HEK293T (cell line): Measurements from ENCODE around the gene AP5S1.

Source experiments
- CTCF ChIA-PET: fragments of 350-600 bp; formaldehyde crosslinking; extraction: SDS; loops from one replicate; lab custom pipeline; 2021; ENCODE audit warnings: antibody characterized with exemption, inconsistent platforms; lab: Yijun Ruan, JAX
- POLR2A ChIA-PET: fragments of 350-600 bp; formaldehyde crosslinking; extraction: SDS; loops from one replicate; lab custom pipeline; 2020; ENCODE audit warnings: antibody characterized with exemption, inconsistent platforms; lab: Yijun Ruan, JAX
- DNase-seq: peaks from one replicate; pipeline ENCODE4 v3.0.0; 2012; ENCODE audit warnings: mixed read lengths; ENCODE audit errors: extremely low spot score
- ARNT ChIP-seq: fragments of 450-650 bp; IDR thresholded peaks from 2 replicates; pipeline ENCODE4 v1.6.1; 2017; ENCODE audit warnings: mild to moderate bottlenecking
- BHLHE40 ChIP-seq: fragments of 450-650 bp; IDR thresholded peaks from 2 replicates; pipeline ENCODE4 v1.6.1; 2016; ENCODE audit warnings: mild to moderate bottlenecking, moderate library complexity, borderline replicate concordance
- CTBP1 ChIP-seq: fragments of 450-650 bp; IDR thresholded peaks from 2 replicates; pipeline ENCODE4 v1.6.1; 2016; ENCODE audit warnings: borderline replicate concordance
- ELF4 ChIP-seq: fragments of 450-650 bp; IDR thresholded peaks from 2 replicates; pipeline ENCODE4 v1.6.1; 2017; ENCODE audit warnings: antibody characterized with exemption
- FOXA1 ChIP-seq: fragments of 450-650 bp; IDR thresholded peaks from 2 replicates; pipeline ENCODE4 v1.6.1; 2016; ENCODE audit warnings: mild to moderate bottlenecking
- FOXK2 ChIP-seq: fragments of 450-650 bp; IDR thresholded peaks from 2 replicates; pipeline ENCODE4 v1.6.1; 2016; ENCODE audit warnings: mild to moderate bottlenecking
- FOXM1 ChIP-seq: fragments of 450-650 bp; IDR thresholded peaks from 2 replicates; pipeline ENCODE4 v1.6.1; 2017; ENCODE audit warnings: mild to moderate bottlenecking, borderline replicate concordance
- HDGF ChIP-seq: fragments of 450-650 bp; IDR thresholded peaks from 2 replicates; pipeline ENCODE4 v1.6.1; 2017; ENCODE audit warnings: antibody characterized with exemption, borderline replicate concordance
- L3MBTL2 ChIP-seq: fragments of 450-650 bp; conservative IDR thresholded peaks from 2 replicates; pipeline ENCODE4 v1.6.1; 2016; ENCODE audit warnings: mild to moderate bottlenecking
- LEF1 ChIP-seq: fragments of 450-650 bp; IDR thresholded peaks from 2 replicates; pipeline ENCODE4 v1.6.1; 2017; ENCODE audit warnings: mild to moderate bottlenecking, borderline replicate concordance
- NFRKB ChIP-seq: fragments of 450-650 bp; IDR thresholded peaks from 2 replicates; pipeline ENCODE4 v1.6.1; 2016; ENCODE audit warnings: mild to moderate bottlenecking, moderate library complexity
- SP1 ChIP-seq: fragments of 450-650 bp; IDR thresholded peaks from 2 replicates; pipeline ENCODE4 v1.6.1; 2017
- SUZ12 ChIP-seq: fragments of 450-650 bp; IDR thresholded peaks from 2 replicates; pipeline ENCODE4 v1.6.1; 2016; ENCODE audit warnings: mild to moderate bottlenecking
- TARDBP ChIP-seq: fragments of 450-650 bp; IDR thresholded peaks from 2 replicates; pipeline ENCODE4 v1.6.1; 2016
- ZNF384 ChIP-seq: fragments of 450-650 bp; IDR thresholded peaks from 2 replicates; pipeline ENCODE4 v1.6.1; 2016
- TF ChIP-seq, protein P1 (sequence below): fragments of 450-650 bp; IDR thresholded peaks from 2 replicates; pipeline ENCODE4 v1.6.1; 2016

Gene AP5S1

DNA sequence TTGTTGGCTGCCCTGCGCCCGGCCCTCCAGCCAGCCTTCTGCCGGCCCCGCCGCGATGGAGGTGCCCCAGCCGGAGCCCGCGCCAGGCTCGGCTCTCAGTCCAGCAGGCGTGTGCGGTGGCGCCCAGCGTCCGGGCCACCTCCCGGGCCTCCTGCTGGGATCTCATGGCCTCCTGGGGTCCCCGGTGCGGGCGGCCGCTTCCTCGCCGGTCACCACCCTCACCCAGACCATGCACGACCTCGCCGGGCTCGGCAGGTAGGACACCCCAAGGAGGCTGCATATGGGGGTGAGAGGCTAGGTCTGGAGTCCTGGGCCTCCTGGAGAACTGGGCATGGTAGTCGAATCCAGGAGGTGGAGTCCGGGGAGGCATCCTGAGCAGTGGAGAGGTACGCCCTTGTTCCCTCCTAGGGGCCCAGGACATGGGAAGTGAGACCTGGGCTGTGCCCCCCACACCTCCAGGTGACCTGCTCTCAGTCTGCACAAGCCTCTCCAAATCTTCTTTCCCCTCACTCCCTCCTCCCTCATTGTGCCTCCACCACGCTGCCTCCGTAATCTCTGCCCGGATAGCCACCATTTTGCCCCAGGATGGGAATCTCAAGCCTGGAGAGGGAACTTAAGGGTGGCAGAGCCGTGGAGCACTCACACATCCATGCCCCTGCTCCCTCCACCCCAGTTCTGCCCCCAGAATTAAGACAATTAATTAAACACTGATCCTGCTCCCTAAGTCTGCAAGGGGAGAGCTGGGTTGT is 23.7 kb upstream of the AP5S1 start:
- TF ChIP-seq ZNF384 = no peak
- TF ChIP-seq HDGF = 0 out of 2 replicates have a peak, but pooled peaks have one; percentile 23
- ChIA-PET POLR2A (interaction anchor here (0.7 to 1.4 kb wide), 5 partner anchors 9 to 29 kb away, joined by 3 to 11 read pairs (median 5); partner anchors contain the start of genes ADISSP, AP5S1 and CENPB), CTCF (interaction anchor here (1.0 to 2.0 kb wide), 2 partner anchors 22 to 24 kb away, joined by 5 read pairs; partner anchors contain the start of gene AP5S1)
- no peak for DNase-seq

DNA sequence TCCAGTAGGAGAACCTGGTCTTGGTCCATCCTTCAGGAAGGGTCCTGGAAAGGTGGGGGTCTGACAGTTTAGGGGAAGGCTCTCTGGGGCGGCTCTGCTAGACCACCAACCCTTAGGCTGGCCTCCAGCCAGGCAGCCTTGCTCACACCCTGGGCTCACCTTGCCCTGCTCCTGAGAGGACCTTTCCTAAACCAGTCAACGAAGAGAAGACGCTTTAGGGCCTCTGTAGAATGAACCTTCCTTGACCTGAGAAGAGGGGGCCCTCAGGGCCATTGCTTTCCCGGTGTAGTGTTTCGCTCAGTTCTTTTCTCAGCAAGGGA is 23.2 kb upstream of the AP5S1 start:
- no peak for DNase-seq
- ChIA-PET CTCF (no interaction called here), POLR2A (no interaction called here)
- TF ChIP-seq ELF4 = no peak

GRCh38 chr20:3797592-3798372 is 22.6 kb upstream of the AP5S1 start:
- ChIA-PET POLR2A (no interaction called here), CTCF (interaction anchor here (0.5 kb wide), 1 partner anchor 744 kb away, joined by 3 read pairs; no protein-coding TSS in a partner anchor)
- no peak for TF ChIP-seq BHLHE40
- no peak for TF ChIP-seq TARDBP
- no peak for TF ChIP-seq FOXM1
- no peak for TF ChIP-seq SP1
- no peak for TF ChIP-seq FOXK2
- TF ChIP-seq ELF4 = no peak
- DNase-seq = no peak

DNA sequence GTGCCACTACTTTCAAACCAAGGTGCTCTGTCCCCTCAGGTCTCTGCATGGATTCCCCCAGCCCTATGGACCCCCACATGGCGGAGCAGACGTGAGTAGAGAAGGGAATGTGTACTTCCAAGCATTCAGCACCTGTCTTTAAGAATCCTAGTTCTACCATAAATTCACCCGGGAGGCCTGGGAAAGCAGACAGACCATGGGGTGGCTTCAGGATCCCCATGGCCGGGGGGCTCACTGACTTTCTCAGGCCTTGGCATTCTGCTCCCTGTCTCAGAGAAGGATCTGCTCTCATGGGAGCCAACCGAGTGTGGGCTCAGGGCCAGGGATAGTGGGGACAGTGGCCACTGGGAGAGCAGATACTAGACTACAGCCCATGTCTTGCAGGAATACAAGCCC is 22.0 kb upstream of the AP5S1 start:
- DNase-seq = no peak
- ChIA-PET POLR2A (no interaction called here), CTCF (interaction anchor here (0.5 kb wide), 1 partner anchor 745 kb away, joined by 3 read pairs; no protein-coding TSS in a partner anchor)
- TF ChIP-seq BHLHE40 (no peak), NFRKB (no peak), ARNT (no peak), TARDBP (no peak), FOXK2 (no peak), ELF4 (no peak), HDGF (no peak), ZNF384 (no peak), SUZ12 (no peak), LEF1 (no peak), L3MBTL2 (no peak), FOXA1 (no peak), FOXM1 (no peak), SP1 (no peak), CTBP1 (no peak)
- TF ChIP-seq, protein P1, sequence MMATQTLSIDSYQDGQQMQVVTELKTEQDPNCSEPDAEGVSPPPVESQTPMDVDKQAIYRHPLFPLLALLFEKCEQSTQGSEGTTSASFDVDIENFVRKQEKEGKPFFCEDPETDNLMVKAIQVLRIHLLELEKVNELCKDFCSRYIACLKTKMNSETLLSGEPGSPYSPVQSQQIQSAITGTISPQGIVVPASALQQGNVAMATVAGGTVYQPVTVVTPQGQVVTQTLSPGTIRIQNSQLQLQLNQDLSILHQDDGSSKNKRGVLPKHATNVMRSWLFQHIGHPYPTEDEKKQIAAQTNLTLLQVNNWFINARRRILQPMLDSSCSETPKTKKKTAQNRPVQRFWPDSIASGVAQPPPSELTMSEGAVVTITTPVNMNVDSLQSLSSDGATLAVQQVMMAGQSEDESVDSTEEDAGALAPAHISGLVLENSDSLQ = no peak

DNA sequence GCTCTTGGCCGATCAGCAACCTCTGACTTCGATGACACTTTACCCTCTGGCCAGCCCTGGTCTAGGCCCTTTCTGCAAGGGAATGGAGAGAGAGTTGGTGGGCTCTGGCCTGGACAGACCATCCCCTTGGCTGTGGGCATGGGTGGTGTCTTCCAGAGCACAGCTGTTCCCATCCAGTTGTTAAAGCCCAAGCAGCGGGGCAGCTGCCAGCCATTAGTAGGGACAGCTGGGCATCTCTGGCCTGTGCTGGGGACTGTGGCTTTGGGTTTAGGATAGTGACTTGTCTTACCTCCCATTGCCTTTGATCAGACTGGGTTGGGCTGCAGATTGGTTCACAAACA is 21.5 kb upstream of the AP5S1 start:
- DNase-seq = no peak
- POLR2A ChIA-PET = no interaction called here
- CTCF ChIA-PET = no interaction called here
- no peak for TF ChIP-seq FOXA1
- no peak for TF ChIP-seq NFRKB
- TF ChIP-seq HDGF = no peak
- no peak for TF ChIP-seq TARDBP
- no peak for TF ChIP-seq LEF1
- TF ChIP-seq SP1 = no peak
- TF ChIP-seq ELF4 = no peak
- TF ChIP-seq SUZ12 = no peak
- TF ChIP-seq L3MBTL2 = no peak
- no peak for TF ChIP-seq CTBP1

- POLR2A ChIA-PET = interaction anchor here (0.7 to 1.7 kb wide), 2 partner anchors 14 to 117 kb away, joined by 3 to 7 read pairs; partner anchors contain the start of gene CENPB
- CTCF ChIA-PET = interaction anchor here (0.5 to 0.9 kb wide), 3 partner anchors 9 to 20 kb away, joined by 3 to 5 read pairs (median 5); partner anchors contain the start of gene AP5S1
- no peak for DNase-seq
- TF ChIP-seq L3MBTL2 (no peak), SUZ12 (no peak), ARNT (no peak), NFRKB (no peak), ZNF384 (no peak), HDGF (no peak), FOXA1 (no peak), CTBP1 (no peak), LEF1 (no peak), TARDBP (no peak), FOXM1 (no peak), ELF4 (no peak), BHLHE40 (no peak), SP1 (no peak), FOXK2 (no peak)
- TF ChIP-seq, protein P1 = no peak
Observed at GRCh38 chr20:3800256-3800877, 20.0 kb upstream of the AP5S1 start.
